ENCODE measurements around the gene TLR1. TPM values are rescaled to one million over a fixed set of nuclear protein-coding genes. Genes with fewer than 3 reads are reported as not detected.
"Not testable (repeated sequence)": the region's sequence is repeated elsewhere in the genome, so short reads cannot be mapped to it uniquely, and the experiment has no call there.

TLR1 gene
- total RNA-seq, 2 donors from 2014 or later = 3.6 to 8.9 TPM

DNA sequence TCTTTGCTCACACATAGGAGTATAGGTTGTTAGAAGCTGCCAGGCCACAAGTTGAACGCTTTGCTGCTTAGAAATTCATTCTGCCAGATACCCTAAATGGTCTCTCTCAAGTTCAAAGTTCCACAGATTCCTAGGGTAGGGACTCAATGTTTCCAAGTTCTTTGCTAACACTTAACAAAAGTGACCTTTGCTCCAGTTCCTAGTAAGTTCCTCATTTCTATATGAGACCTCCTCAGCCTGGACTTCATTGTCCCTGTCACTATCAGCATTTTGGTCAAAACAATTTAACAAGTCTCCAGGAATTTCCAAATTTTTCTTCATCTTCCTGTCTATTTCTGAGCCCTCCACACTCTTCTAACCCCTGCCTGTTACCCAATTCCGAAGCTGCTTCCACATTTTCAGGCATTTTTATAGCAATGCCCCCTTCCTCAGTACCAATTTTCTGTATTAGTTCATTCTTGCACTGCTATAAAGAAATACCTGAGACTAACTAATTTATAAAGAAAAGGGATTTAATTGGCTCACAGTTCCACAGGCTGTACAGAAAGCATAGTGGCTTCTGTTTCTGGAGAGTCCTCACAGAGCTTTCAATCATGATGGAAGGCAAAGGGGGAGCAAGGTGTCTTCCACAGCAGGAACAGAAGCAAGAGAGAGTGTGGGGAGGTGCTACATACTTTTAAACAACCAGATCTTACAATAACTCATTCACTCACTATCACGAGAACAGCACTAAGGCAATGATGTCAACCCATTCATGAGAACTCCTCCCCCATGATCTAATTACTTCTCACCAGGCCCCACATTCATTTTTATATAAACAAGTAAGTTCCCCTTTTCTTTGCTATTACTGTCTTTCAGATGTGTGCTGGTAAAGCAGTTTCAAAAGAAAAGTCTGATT lies 11.5 kb upstream of the TLR1 start:
- DNase-seq (ENCODE audit: low spot score) = no peak
- Histone ChIP-seq H3K27me3 (no peaks in the 10 kb centered on the region), H3K27ac (peak overlapping the region; percentile 13 to 51), H3K36me3 (no peaks in the 10 kb centered on the region), H3K9me3 (no peaks in the 10 kb centered on the region), H3K4me3 (no peak overlapping the region), H3K4me1 (no peaks in the 10 kb centered on the region)
- TF ChIP-seq, protein P1, sequence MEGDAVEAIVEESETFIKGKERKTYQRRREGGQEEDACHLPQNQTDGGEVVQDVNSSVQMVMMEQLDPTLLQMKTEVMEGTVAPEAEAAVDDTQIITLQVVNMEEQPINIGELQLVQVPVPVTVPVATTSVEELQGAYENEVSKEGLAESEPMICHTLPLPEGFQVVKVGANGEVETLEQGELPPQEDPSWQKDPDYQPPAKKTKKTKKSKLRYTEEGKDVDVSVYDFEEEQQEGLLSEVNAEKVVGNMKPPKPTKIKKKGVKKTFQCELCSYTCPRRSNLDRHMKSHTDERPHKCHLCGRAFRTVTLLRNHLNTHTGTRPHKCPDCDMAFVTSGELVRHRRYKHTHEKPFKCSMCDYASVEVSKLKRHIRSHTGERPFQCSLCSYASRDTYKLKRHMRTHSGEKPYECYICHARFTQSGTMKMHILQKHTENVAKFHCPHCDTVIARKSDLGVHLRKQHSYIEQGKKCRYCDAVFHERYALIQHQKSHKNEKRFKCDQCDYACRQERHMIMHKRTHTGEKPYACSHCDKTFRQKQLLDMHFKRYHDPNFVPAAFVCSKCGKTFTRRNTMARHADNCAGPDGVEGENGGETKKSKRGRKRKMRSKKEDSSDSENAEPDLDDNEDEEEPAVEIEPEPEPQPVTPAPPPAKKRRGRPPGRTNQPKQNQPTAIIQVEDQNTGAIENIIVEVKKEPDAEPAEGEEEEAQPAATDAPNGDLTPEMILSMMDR (IDR thresholded peaks at IDR 0.05) = no peak

DNA sequence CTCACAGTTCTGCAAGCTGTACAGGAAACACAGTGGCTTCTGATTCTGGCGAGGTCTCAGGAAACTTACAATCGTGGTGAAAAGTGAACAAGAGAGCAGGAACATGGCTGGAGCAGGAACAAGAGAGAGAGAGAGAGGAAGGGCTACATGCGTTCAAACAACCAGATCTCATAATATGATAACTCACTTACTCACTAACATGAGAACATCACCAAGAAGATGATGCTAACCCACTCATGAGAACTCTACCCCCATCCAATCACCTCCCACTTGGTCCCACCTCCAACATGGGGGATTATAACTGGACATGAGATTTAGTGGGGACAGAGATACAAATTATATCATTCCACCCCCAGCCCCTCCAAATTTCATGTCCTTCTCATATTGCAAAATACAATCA lies 9.8 kb upstream of the TLR1 start:
- H3K9me3 ChIP-seq = no peaks in the 10 kb centered on the region
- no peaks in the 10 kb centered on the region for H3K27me3 ChIP-seq
- H3K27ac ChIP-seq = peak overlapping the region in 1 of 2 donors; percentile 35
- TF ChIP-seq, protein P1 (IDR thresholded peaks at IDR 0.05) = no peak
- no peak overlapping the region for H3K4me3 ChIP-seq
- no peaks in the 10 kb centered on the region for H3K36me3 ChIP-seq
- no peaks in the 10 kb centered on the region for H3K4me1 ChIP-seq
- DNase-seq (ENCODE audit: low spot score) = no peak

DNA sequence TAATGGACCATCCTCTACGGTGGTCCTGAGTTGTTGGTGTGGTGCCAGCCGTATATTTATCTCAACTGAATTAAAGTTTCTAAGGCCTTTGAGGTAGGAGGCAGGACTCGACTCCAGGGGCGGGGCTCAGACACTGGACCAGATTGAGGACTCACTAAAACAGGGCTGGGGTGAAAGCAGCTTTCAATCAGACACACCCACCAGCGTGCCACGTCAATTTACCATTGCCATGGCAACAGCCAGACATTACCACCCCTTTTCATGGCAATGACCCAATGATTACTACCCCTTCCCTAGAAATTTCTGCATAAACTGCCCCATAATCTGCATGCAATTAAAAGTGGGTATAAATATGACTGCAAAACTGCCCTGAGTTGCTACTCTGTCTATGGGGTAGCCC lies 6.7 kb upstream of the TLR1 start:
- Histone ChIP-seq H3K36me3 (no peaks in the 10 kb centered on the region), H3K4me1 (no peaks in the 10 kb centered on the region), H3K27me3 (no peaks in the 10 kb centered on the region), H3K4me3 (no peak overlapping the region), H3K27ac (no peak overlapping the region), H3K9me3 (no peaks in the 10 kb centered on the region)
- no peak for DNase-seq (ENCODE audit: low spot score)
- TF ChIP-seq, protein P1 (IDR thresholded peaks at IDR 0.05) = no peak

DNA sequence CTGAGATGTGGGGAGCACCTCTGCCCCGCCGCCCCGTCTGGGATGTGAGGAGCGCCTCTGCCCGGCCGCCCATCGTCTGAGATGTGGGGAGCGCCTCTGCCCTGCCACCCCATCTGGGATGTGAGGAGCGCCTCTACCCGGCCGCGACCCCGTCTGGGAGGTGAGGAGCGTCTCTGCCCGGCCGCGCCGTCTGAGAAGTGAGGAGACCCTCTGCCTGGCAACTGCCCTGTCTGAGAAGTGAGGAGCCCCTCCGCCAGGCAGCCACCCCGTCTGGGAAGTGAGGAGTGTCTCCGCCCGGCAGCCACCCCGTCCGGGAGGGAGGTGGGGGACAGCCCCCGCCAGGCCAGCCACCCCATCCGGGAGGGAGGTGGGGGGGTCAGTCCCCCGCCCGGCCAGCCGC lies 2.9 kb upstream of the TLR1 start:
- not testable (repeated sequence) for H3K9me3 ChIP-seq; H3K4me3 ChIP-seq; H3K27ac ChIP-seq; DNase-seq (ENCODE audit: low spot score); H3K36me3 ChIP-seq; H3K27me3 ChIP-seq
- peaks cover 0 to 12% of the 10 kb centered on the region in 2 donors for H3K4me1 ChIP-seq

DNA sequence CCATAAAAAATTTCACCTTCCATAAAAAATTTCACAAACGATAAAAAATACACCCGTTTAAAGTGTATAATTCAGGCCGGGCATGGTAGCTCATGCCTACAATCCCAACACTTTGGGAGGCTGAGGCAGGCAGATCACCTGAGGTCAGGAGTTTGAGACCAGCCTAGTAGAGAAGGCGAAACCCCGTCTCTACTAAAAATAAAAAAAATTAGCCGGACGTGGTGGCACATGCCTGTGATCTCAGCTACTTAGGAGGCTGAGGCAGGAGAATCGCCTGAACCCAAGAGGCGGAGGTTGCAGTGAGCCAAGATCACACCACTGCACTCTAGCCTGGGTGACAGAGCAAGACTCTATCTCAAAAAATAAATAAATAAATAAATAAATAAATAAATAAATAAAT lies 1.7 kb upstream of the TLR1 start:
- H3K27ac ChIP-seq = peak overlapping the region; percentile 61 to 66
- not testable (repeated sequence) for H3K36me3 ChIP-seq; H3K4me3 ChIP-seq; DNase-seq (ENCODE audit: low spot score); H3K9me3 ChIP-seq; H3K27me3 ChIP-seq
- H3K4me1 ChIP-seq = peaks cover 0 to 12% of the 10 kb centered on the region in 2 donors

DNA sequence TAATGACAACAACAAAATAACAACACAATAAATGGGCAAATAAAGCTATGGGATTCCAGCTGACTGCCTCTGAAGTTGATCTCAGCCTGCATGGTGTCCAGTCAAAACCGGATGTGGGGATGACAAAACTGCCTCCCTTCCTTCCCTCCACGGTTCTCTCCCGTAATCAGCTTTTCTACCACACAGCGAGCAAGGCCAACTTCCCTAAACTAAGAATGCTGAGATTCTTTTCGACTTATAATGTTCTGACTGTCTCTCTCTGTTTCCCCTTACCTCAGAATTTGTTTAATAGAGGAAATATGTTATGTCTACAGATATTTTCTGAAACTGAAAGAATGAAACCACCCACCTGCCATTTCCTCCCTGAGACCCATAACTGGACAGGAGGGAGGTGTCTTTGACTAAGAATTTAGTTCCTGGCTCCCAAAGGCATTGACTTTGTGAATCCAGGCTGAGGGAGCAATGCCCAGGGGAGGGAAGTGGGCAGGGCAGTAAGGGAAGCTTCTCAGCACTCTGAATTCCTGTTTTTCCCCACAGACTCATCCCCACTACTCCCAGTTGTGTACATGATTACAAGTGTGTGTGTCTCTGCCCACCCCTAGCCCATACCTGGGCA lies 1.0 kb upstream of the TLR1 start:
- H3K27me3 ChIP-seq = no peaks in the 10 kb centered on the region
- H3K4me1 ChIP-seq = peaks cover 0 to 12% of the 10 kb centered on the region in 2 donors
- peak overlapping the region; percentile 61 to 66 for H3K27ac ChIP-seq
- DNase-seq (ENCODE audit: low spot score) = no peak
- H3K4me3 ChIP-seq = peak overlapping the region; percentile 16 to 35
- peaks cover under 1% of the 10 kb centered on the region for H3K36me3 ChIP-seq
- TF ChIP-seq, protein P1 (IDR thresholded peaks at IDR 0.05) = no peak
- H3K9me3 ChIP-seq = no peaks in the 10 kb centered on the region

Measured in right atrium auricular region (tissue), 2 donors.